Head of caudate nucleus (tissue), 42 donors: ENCODE measurements around the gene STK11IP.

ENCODE experiments used
- DNase-seq, 42 donors: peaks; one replicate each; pipeline versions ENCODE4 v3.0.0 to v3.0.0-alpha.2; 2020 to 2021; ENCODE audit warnings: mixed read lengths in 7 of 42
- intact Hi-C: fragments of 100-400 bp; cut with DNase I; formaldehyde crosslinking; loops from one replicate; pipeline ENCODE4 v1.15.0; 2022

Gene STK11IP

GRCh38 chr2:219628986-219629901 lies 31.6 kb downstream of the STK11IP start:
- peak in 2 of 42 donors; percentile 21 to 24 for DNase-seq
- intact Hi-C loops = no loop called here

GRCh38 chr2:219629976-219630695 lies 32.5 kb downstream of the STK11IP start:
- intact Hi-C loops = no loop called here
- peak in 2 of 42 donors; percentile 25 to 27 for DNase-seq

- intact Hi-C loops = no loop called here
- peak in 2 of 42 donors; percentile 23 for DNase-seq
These were observed 33.2 kb downstream of the STK11IP start for GRCh38 chr2:219630770-219631405.

- intact Hi-C loops = no loop called here
These were observed 33.8 kb downstream of the STK11IP start for GRCh38 chr2:219631406-219631891.

GRCh38 chr2:219631904-219632759 lies 34.5 kb downstream of the STK11IP start:
- intact Hi-C loops = no loop called here
- DNase-seq = peak in 7 of 42 donors; percentile 5 to 38 (median 20)

More at GRCh38 chr2:219631406-219631891, 33.8 kb downstream of the STK11IP start:
- peak in 1 of 42 donors; percentile 22 for DNase-seq

- peak in 7 of 42 donors; percentile 2 to 31 (median 19) for DNase-seq
- intact Hi-C loops = no loop called here
These were observed 35.1 kb downstream of the STK11IP start for GRCh38 chr2:219632760-219633105.

- intact Hi-C loops = no loop called here
- peak in 6 of 42 donors; percentile 1 to 36 (median 8) for DNase-seq
These were observed 35.8 kb downstream of the STK11IP start for GRCh38 chr2:219633276-219634065.

- peak in 4 of 42 donors; percentile 6 to 22 (median 15) for DNase-seq
- intact Hi-C loops = no loop called here
These were observed 36.7 kb downstream of the STK11IP start for GRCh38 chr2:219634171-219634940.

GRCh38 chr2:219634951-219635751 lies 37.5 kb downstream of the STK11IP start:
- intact Hi-C loops = no loop called here
- DNase-seq = peak in 4 of 42 donors; percentile 9 to 32 (median 20)

GRCh38 chr2:219636144-219636915 lies 38.7 kb downstream of the STK11IP start:
- DNase-seq = peak in 2 of 42 donors; percentile 30 to 41
- intact Hi-C loops = no loop called here

GRCh38 chr2:219636941-219637841 lies 39.5 kb downstream of the STK11IP start:
- peak in 3 of 42 donors; percentile 19 to 27 (median 21) for DNase-seq
- intact Hi-C loops = no loop called here

- intact Hi-C loops = no loop called here
- DNase-seq = peak in 1 of 42 donors; percentile 36
These were observed 40.2 kb downstream of the STK11IP start for GRCh38 chr2:219637842-219638185.

- DNase-seq = peak in 10 of 42 donors; percentile 15 to 59 (median 44)
- intact Hi-C loops = no loop called here
These were observed 40.7 kb downstream of the STK11IP start for GRCh38 chr2:219638217-219638947.
